GM18861 (cell line): ENCODE data around the gene OTC.

Source experiments
- ATAC-seq: cut with Tn5 transposase; IDR thresholded peaks from one replicate; pipeline ENCODE4 v1.9.1; 2021; ENCODE audit not compliant: unreplicated experiment

Gene OTC

GRCh38 chrX:38465686-38466085 lies 113.3 kb downstream of the OTC start:
- ATAC-seq: no peak

GRCh38 chrX:38468563-38469157 lies 116.3 kb downstream of the OTC start:
- ATAC-seq: no peak
